ENCODE measurements around the gene ABLIM3.

Gene ABLIM3

GRCh38 chr5:149099920-149100319 is 41.4 kb upstream of the ABLIM3 start:
- TF ChIP-seq CTCF (conservative IDR thresholded peaks at IDR 0.05; ENCODE audit: low read length) = no peak
- no peak for TF ChIP-seq EZH2phosphoT487 (IDR thresholded peaks at IDR 0.05; ENCODE audit: borderline replicate concordance)
- no peak overlapping the region for H3K9ac ChIP-seq (ENCODE audit: low read depth, low read length, poor library complexity, severe bottlenecking)
- no peaks in the 10 kb centered on the region for H3K36me3 ChIP-seq (ENCODE audit: insufficient read depth, low read length)
- no peak overlapping the region for H3K4me2 ChIP-seq (ENCODE audit: low read depth, low read length, poor library complexity, severe bottlenecking)
- H3F3A ChIP-seq (ENCODE audit: low read depth) = no peaks in the 10 kb centered on the region
- H3K9me2 ChIP-seq (replicated peaks; ENCODE audit: low read depth, low read length) = no peaks in the 10 kb centered on the region
- H3K79me2 ChIP-seq (ENCODE audit: insufficient read depth, low read length) = no peaks in the 10 kb centered on the region
- no peaks in the 10 kb centered on the region for H4K20me1 ChIP-seq (ENCODE audit: insufficient read depth, low read length, poor library complexity, severe bottlenecking)
- peaks cover 39% of the 10 kb centered on the region for H3K9me3 ChIP-seq (ENCODE audit: insufficient read depth, low read depth, low read length)
- no peaks in the 10 kb centered on the region for H3K27me3 ChIP-seq (ENCODE audit: insufficient read depth, low read length, poor library complexity, severe bottlenecking)
- H2AFZ ChIP-seq (ENCODE audit: low read length) = no peak overlapping the region
- no peaks in the 10 kb centered on the region for H3K4me1 ChIP-seq (ENCODE audit: insufficient read depth, low read length, poor library complexity, severe bottlenecking)
- no peak overlapping the region for H3K4me3 ChIP-seq (ENCODE audit: low read length, poor library complexity, severe bottlenecking)

GRCh38 chr5:149100331-149100730 is 41.0 kb upstream of the ABLIM3 start:
- no peak overlapping the region for H3K4me2 ChIP-seq (ENCODE audit: low read depth, low read length, poor library complexity, severe bottlenecking)
- no peaks in the 10 kb centered on the region for H3K36me3 ChIP-seq (ENCODE audit: insufficient read depth, low read length)
- H3K79me2 ChIP-seq (ENCODE audit: insufficient read depth, low read length) = no peaks in the 10 kb centered on the region
- H3K9ac ChIP-seq (ENCODE audit: low read depth, low read length, poor library complexity, severe bottlenecking) = no peak overlapping the region
- TF ChIP-seq CTCF (conservative IDR thresholded peaks at IDR 0.05; ENCODE audit: low read length) = no peak
- TF ChIP-seq EZH2phosphoT487 (IDR thresholded peaks at IDR 0.05; ENCODE audit: borderline replicate concordance) = no peak
- peaks cover 39% of the 10 kb centered on the region for H3K9me3 ChIP-seq (ENCODE audit: insufficient read depth, low read depth, low read length)
- H2AFZ ChIP-seq (ENCODE audit: low read length) = no peak overlapping the region
- H3K27me3 ChIP-seq (ENCODE audit: insufficient read depth, low read length, poor library complexity, severe bottlenecking) = no peaks in the 10 kb centered on the region
- no peaks in the 10 kb centered on the region for H3K9me2 ChIP-seq (replicated peaks; ENCODE audit: low read depth, low read length)
- no peaks in the 10 kb centered on the region for H3K4me1 ChIP-seq (ENCODE audit: insufficient read depth, low read length, poor library complexity, severe bottlenecking)
- H4K20me1 ChIP-seq (ENCODE audit: insufficient read depth, low read length, poor library complexity, severe bottlenecking) = no peaks in the 10 kb centered on the region
- no peaks in the 10 kb centered on the region for H3F3A ChIP-seq (ENCODE audit: low read depth)
- H3K4me3 ChIP-seq (ENCODE audit: low read length, poor library complexity, severe bottlenecking) = no peak overlapping the region

- no peak overlapping the region for H2AFZ ChIP-seq (ENCODE audit: low read length)
- H3K36me3 ChIP-seq (ENCODE audit: insufficient read depth, low read length) = no peaks in the 10 kb centered on the region
- H3K79me2 ChIP-seq (ENCODE audit: insufficient read depth, low read length) = no peaks in the 10 kb centered on the region
- no peaks in the 10 kb centered on the region for H3K9me3 ChIP-seq (ENCODE audit: insufficient read depth, low read depth, low read length)
- no peak overlapping the region for H3K4me3 ChIP-seq (ENCODE audit: low read length, poor library complexity, severe bottlenecking)
- no peak overlapping the region for H3K4me2 ChIP-seq (ENCODE audit: low read depth, low read length, poor library complexity, severe bottlenecking)
- TF ChIP-seq EZH2phosphoT487 (IDR thresholded peaks at IDR 0.05; ENCODE audit: borderline replicate concordance) (no peak), CTCF (conservative IDR thresholded peaks at IDR 0.05; ENCODE audit: low read length) (no peak)
- no peaks in the 10 kb centered on the region for H3K27me3 ChIP-seq (ENCODE audit: insufficient read depth, low read length, poor library complexity, severe bottlenecking)
- H3K4me1 ChIP-seq (ENCODE audit: insufficient read depth, low read length, poor library complexity, severe bottlenecking) = peaks cover 1% of the 10 kb centered on the region
- H3K9me2 ChIP-seq (replicated peaks; ENCODE audit: low read depth, low read length) = no peaks in the 10 kb centered on the region
- no peak overlapping the region for H3K9ac ChIP-seq (ENCODE audit: low read depth, low read length, poor library complexity, severe bottlenecking)
- H3F3A ChIP-seq (ENCODE audit: low read depth) = no peaks in the 10 kb centered on the region
- H4K20me1 ChIP-seq (ENCODE audit: insufficient read depth, low read length, poor library complexity, severe bottlenecking) = no peaks in the 10 kb centered on the region
These were observed 32.5 kb upstream of the ABLIM3 start for GRCh38 chr5:149108651-149109280.
